Stimulated activated naive CD4-positive, alpha-beta T cell treated with Interleukin-2 at 50 U/mL for 16 hours (primary cell): ENCODE data around the gene SAPCD1.

Source experiments
- DNase-seq: peaks from one replicate; lab custom pipeline; 2025; lab: John Stamatoyannopoulos, UW

Gene SAPCD1

GRCh38 chr6:31762356-31762755 is at the start of gene SAPCD1:
Gene SAPCD1, plus strand, starts transcription at chr6:31762656. Its CDS starts 399 bp downstream, at chr6:31763055.
- no peak for DNase-seq

DNA sequence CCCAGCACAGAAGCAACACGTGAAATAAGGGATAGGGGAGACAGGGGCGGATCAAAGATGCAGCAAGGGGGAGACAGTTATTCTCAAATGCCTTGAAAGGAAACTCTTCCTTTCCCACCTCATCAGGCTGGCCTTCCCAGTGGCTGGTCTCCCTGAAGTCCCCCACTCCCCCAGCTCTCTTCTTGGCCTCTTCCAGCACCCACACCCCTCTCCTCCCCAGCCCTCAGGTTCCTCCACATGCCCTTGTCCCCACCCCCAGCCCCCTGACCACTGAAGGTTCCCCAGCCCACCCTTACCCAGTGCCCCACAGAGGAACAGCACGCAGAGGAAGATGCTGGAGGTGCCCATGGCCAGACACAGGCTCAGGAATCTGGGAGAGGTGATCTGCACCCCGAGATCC is 49.0 kb upstream of the SAPCD1 start:
- DNase-seq: no peak

GRCh38 chr6:31713991-31714684 is 48.3 kb upstream of the SAPCD1 start:
- DNase-seq: no peak

DNA sequence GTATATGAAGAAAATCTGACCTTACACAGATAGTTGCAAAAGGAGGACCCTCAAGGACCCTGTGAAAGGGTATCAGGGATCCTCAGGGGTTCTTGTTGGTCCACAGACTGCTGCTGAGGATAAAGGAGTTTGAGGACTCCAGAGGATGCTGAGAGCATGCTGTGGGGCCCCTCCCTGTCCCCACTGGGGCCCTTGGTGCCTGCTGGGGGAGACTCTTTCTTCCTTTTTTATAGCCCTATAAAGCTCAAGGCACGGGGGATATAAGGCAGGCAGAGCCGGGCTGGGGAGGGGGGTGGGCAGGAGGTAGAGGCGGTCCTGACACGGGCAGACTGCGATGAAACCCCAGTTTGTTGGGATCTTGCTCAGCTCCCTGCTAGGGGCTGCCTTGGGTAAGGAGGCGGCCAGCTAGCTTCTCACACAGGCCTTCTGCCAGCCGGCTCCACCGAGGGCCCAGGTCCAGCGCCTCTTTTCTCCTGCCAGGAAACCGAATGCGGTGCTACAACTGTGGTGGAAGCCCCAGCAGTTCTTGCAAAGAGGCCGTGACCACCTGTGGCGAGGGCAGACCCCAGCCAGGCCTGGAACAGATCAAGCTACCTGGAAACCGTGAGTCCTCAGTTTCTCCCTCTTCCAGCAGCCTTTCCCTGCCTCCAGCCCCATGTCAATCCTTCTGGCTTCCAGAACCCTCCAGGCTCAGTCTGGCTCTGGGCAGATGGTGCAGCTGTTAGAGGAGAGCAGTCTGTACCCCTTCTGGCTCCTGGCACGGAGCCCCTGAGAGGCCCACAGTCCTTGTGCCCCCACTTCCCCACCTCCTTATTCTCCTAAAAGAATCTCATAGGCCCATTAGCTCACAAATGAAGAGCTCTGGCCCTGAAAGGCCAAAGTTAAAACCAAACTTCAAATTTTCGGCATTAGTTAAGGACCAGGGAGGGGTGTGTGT is 47.2 kb upstream of the SAPCD1 start, which contains the start of gene LY6G6D:
Gene LY6G6D (plus strand): TSS at position 327 of the 937 bp plus-strand sequence. CDS start 8 bp downstream, at position 335.
- no peak for DNase-seq

DNA sequence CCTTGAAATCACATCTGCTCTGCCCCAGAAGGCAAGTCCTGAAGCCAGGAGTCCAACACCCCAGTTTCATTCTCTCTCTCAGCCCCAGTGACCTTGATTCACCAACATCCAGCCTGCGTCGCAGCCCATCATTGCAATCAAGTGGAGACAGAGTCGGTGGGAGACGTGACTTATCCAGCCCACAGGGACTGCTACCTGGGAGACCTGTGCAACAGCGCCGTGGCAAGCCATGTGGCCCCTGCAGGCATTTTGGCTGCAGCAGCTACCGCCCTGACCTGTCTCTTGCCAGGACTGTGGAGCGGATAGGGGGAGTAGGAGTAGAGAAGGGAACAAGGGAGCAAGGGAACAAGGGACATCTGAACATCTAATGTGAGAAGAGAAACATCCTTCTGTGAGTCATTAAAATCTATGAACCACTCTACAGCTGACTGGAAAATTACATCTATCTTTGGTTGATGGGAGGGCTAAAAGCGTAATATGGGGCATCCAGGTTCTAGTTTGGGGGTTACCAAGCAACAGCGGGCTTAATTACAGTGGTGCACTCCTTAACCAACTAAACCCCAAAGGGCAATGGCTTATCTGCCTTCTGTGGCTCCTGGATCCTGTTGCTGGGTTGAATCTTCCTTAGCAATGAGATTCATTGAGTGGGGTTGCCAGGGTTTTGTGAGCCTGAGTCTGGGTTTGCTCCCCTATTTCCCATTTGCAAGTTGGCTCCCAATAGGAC is 44.8 kb upstream of the SAPCD1 start:
- no peak for DNase-seq

- DNase-seq: no peak
These were observed 44.2 kb upstream of the SAPCD1 start for GRCh38 chr6:31718265-31718664.

- DNase-seq: no peak
These were observed 43.5 kb upstream of the SAPCD1 start for GRCh38 chr6:31719001-31719400.

DNA sequence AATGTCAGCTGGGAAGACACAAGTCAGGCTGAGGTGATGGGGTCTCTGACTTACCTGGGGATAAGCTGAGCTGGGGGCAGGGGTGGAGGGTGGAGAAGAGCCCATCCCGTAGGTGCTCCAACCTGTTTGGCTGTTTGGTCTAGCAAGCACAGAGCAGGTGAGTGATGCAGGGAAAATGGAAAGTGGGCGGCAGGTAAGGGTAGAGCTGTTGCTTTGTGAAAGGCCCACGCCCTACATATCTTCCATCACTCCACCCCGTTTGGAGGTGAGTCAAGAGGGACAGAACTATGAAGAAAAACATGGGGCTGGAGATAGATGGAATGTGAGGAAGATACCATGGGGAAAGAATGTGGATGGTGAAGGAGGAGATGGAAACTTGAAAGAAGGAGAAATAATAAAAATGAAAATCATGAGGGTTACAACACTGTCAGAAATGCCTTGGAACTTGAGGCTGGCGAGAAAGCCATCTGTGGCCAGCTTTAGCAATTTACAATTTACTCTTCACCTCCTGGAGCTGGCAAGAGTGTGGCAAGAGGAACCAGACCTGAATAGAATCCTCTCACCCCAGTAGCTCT is 42.2 kb upstream of the SAPCD1 start:
- no peak for DNase-seq

- DNase-seq: no peak
These were observed 41.0 kb upstream of the SAPCD1 start, which contains the start of gene LY6G6C for GRCh38 chr6:31721351-31722020. Gene LY6G6C, minus strand, starts transcription at chr6:31721746. Its CDS starts 67 bp downstream, at chr6:31721679.

GRCh38 chr6:31722173-31722572 is 40.3 kb upstream of the SAPCD1 start:
- no peak for DNase-seq

- DNase-seq: no peak
These were observed 39.0 kb upstream of the SAPCD1 start, which contains the start of gene MPIG6B for GRCh38 chr6:31723245-31723979. Gene MPIG6B, plus strand, starts transcription at chr6:31723373. Its CDS starts 11 bp downstream, at chr6:31723384.

DNA sequence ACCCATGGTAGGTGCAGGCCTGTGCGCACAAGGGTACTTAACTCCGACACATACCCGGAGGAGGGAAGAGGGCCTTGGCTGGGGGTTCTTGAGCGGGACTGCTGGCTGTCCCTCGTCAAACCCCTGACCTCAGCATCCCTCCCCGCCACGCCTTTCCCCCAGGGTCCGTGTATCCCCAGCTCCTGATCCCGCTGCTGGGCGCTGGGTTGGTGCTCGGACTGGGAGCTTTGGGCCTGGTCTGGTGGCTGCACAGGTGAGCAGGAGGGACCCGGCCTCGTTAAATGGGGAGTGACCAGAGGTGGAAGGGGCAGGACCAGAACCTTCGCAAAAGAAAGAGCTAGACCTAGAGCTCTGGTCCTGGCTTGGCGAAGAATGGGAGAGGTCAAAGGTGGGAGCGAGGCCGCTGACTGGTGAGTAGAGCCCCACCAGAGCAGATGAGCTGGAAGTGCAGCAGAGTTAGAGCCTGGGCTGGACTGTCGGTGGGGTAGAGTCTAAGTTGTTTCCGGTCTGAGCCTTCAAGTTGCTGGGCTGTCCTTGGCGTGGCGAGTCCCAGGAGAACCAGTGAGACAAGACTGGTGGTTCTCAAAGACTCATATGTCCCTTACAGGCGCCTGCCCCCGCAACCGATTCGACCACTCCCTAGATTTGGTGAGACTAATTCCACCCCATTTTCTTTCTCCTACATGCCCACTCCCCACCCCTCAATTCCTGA is 38.3 kb upstream of the SAPCD1 start:
- DNase-seq: no peak

DNA sequence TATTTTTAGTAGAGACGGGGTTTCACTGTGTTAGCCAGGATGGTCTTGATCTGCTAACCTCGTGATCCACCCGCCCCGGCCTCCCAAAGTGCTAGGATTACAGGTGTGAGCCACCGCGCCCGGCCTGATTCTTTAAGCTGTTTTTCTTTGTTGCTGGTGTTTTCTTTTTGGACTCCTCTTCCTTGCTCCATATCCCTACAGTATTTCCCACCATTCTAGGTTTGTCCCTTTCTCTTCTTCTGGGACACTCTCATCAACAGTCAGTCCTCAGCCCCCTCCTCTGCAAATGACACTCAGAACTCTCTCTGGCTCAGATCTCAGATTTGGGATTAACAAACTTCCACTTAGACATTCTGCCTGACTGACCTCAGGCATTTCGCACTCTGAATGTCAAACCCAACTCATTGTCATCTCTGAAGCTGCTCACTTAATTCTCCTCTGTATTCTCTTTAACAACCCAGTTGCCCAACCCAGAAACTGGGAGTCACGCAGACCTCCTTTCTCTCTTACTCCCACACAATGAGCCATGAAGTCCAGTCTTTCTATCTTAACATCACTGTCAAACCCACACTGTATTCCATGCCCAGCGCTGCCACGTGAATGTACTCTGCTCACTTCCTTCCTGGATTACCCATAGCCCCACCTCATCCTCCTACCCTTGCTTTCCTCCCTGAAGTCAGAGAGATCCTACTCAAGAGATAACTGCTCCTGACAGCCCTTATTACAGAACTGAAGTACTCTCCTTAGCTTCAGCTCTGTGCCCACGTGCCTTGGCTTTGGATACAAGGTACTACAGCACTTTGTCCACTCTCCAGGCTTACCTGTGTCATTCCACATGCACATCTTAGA is 36.7 kb upstream of the SAPCD1 start:
- no peak for DNase-seq

- no peak for DNase-seq
These were observed 35.3 kb upstream of the SAPCD1 start for GRCh38 chr6:31727034-31727716.

DNA sequence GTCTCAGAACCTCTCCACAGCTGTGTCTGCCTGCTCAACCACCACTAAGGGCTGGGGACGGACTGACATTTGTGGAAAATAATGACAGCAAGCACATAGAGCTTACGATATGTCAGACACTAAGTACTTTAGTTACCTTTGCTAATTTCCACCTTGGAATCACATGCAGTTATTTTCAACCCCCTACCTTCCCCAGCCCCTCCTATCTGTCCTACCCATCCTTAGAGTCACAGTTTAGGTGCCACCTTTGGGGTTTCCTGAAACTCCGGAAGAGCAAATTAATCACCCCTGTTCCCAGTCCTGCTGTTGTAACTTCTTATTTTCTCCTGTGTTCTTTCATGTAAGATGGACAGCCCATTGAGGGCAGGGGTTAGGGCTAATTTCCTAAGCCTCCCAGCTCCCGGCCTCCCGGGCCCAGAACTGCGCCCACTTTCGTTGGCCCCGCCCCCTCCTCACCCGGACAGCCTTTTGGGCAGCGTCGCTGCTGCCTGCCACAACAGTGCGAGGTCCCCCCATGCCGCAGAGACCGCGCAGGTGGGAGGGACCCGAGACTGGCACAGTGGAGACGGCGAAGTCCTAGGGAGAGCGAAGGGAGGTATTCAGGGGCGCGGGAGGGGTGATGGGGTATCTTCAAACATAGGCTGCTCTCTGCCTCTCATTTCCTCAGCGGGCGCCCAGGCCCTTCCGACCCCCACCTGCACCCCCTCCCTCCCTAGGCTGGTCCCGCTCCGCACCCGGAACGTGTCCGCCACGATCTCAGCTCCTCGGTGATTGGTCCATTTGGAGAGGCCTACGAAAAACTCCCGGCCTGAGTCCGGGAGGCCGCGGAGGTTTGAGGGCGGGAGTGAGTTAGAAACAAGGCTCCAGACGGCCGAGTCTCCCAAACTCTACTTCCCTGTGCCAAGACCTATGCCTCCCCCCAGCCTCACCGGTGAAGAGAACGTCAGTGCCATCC is 34.5 kb upstream of the SAPCD1 start:
- DNase-seq: no peak

- DNase-seq: no peak
These were observed 33.5 kb upstream of the SAPCD1 start, which contains the start of gene DDAH2 for GRCh38 chr6:31728767-31729514. Gene DDAH2, minus strand, starts transcription at chr6:31729299. Its CDS starts 138 bp downstream, at chr6:31729161.
